ENCODE results near the gene DNA2.

DNA sequence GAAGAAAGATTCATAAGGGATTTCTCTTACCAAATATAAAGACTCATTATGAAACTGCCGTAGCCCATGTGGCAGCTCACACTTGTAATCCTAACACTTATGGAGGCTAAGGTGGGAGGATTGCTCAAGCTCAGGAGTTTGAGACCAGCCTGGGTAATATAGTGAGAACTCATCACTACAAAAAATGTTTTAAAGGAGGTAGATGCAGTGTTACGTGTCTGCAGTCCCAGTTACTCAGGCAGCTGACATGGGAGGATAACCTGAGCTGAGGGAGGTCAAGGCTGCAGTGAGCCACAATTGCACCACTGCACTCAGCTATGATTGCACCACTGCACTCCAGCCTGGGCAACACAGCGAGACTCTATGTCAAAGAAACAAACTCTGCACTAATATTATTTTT lies 18.1 kb upstream of the DNA2 start:
- TF ChIP-seq NFE2L2 (IDR thresholded peaks at IDR 0.05; ENCODE audit: low read depth, low read length) (no peak), CEBPB (IDR thresholded peaks at IDR 0.05; ENCODE audit: low read depth, low read length) (no peak), BHLHE40 (IDR thresholded peaks at IDR 0.05; ENCODE audit: low read depth, low read length) (no peak), POLR2A (IDR thresholded peaks at IDR 0.05; ENCODE audit: low read depth, low read length) (no peak), RFX5 (IDR thresholded peaks at IDR 0.05; ENCODE audit: low read depth, low read length) (no peak), MAFK (IDR thresholded peaks at IDR 0.05; ENCODE audit: low read depth, low read length) (no peak), RCOR1 (IDR thresholded peaks at IDR 0.05; ENCODE audit: insufficient replicate concordance, low read length) (no peak), RAD21 (IDR thresholded peaks at IDR 0.05; ENCODE audit: low read length) (no peak)
- TF ChIP-seq, protein P1, sequence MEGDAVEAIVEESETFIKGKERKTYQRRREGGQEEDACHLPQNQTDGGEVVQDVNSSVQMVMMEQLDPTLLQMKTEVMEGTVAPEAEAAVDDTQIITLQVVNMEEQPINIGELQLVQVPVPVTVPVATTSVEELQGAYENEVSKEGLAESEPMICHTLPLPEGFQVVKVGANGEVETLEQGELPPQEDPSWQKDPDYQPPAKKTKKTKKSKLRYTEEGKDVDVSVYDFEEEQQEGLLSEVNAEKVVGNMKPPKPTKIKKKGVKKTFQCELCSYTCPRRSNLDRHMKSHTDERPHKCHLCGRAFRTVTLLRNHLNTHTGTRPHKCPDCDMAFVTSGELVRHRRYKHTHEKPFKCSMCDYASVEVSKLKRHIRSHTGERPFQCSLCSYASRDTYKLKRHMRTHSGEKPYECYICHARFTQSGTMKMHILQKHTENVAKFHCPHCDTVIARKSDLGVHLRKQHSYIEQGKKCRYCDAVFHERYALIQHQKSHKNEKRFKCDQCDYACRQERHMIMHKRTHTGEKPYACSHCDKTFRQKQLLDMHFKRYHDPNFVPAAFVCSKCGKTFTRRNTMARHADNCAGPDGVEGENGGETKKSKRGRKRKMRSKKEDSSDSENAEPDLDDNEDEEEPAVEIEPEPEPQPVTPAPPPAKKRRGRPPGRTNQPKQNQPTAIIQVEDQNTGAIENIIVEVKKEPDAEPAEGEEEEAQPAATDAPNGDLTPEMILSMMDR (conservative IDR thresholded peaks at IDR 0.05; ENCODE audit: low read depth, low read length): no peak
- TF ChIP-seq, protein P2, sequence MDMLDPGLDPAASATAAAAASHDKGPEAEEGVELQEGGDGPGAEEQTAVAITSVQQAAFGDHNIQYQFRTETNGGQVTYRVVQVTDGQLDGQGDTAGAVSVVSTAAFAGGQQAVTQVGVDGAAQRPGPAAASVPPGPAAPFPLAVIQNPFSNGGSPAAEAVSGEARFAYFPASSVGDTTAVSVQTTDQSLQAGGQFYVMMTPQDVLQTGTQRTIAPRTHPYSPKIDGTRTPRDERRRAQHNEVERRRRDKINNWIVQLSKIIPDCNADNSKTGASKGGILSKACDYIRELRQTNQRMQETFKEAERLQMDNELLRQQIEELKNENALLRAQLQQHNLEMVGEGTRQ (IDR thresholded peaks at IDR 0.05; ENCODE audit: low read depth, low read length): no peak

Measured in IMR-90 (cell line).